Neural crest cell (in vitro differentiated cells): ENCODE measurements around the gene DOCK4. TPM values are rescaled to one million over a fixed set of nuclear protein-coding genes. Genes with fewer than 3 reads are reported as not detected.

Source experiments
- DNase-seq: peaks from one replicate; pipeline ENCODE4 v3.0.0; 2021; ENCODE audit warnings: low read depth, mixed read lengths, low spot score
- H3K27ac Mint-ChIP-seq: one replicate; pipeline ENCODE4 v1.8.0; 2021; ENCODE audit warnings: mild to moderate bottlenecking, mixed read lengths; ENCODE audit not compliant: unreplicated experiment
- H3K27me3 Mint-ChIP-seq: 2 replicates; pipeline ENCODE4 v1.8.0; 2021; ENCODE audit warnings: low read depth, mild to moderate bottlenecking, mixed read lengths
- H3K36me3 Mint-ChIP-seq: 2 replicates; pipeline ENCODE4 v1.8.0; 2021; ENCODE audit warnings: low read depth, mild to moderate bottlenecking, mixed read lengths
- H3K4me1 Mint-ChIP-seq: 2 replicates; pipeline ENCODE4 v1.8.0; 2021; ENCODE audit warnings: mixed read lengths
- H3K4me3 Mint-ChIP-seq: one replicate; pipeline ENCODE4 v1.8.0; 2021; ENCODE audit warnings: mild to moderate bottlenecking, mixed read lengths
- H3K9me3 Mint-ChIP-seq: 2 replicates; pipeline ENCODE4 v1.8.0; 2021; ENCODE audit warnings: mixed read lengths
- CTCF ChIP-seq: fragments of 200-600 bp; sonication (generic); conservative IDR thresholded peaks from 2 replicates; pipeline ENCODE4 v1.5.0; 2021; ENCODE audit warnings: antibody characterized with exemption, mild to moderate bottlenecking
- total RNA-seq: library from RNA; stranded (reverse); gene quantifications from 2 replicates; pipeline ENCODE4 v1.2.1, GENCODE V29; 2021

DOCK4 gene
- total RNA-seq, 1 donor from 2014 or later = 15.3 TPM

- Mint-ChIP-seq H3K27me3 (no peaks in the 10 kb centered on the region), H3K9me3 (no peaks in the 10 kb centered on the region), H3K4me1 (peaks cover 9% of the 10 kb centered on the region), H3K27ac (no peak overlapping the region), H3K4me3 (no peak overlapping the region), H3K36me3 (peaks cover 17% of the 10 kb centered on the region)
- no peak for DNase-seq
- no peak for TF ChIP-seq CTCF
Observed at GRCh38 chr7:111746950-111747349, 459.2 kb downstream of the DOCK4 start.

GRCh38 chr7:111744501-111745155 is 461.6 kb downstream of the DOCK4 start:
- H3K27ac Mint-ChIP-seq = no peak overlapping the region
- peaks cover 17% of the 10 kb centered on the region for H3K36me3 Mint-ChIP-seq
- TF ChIP-seq CTCF = no peak
- no peak for DNase-seq
- H3K27me3 Mint-ChIP-seq = no peaks in the 10 kb centered on the region
- H3K4me1 Mint-ChIP-seq = peaks cover 12% of the 10 kb centered on the region
- no peaks in the 10 kb centered on the region for H3K9me3 Mint-ChIP-seq
- no peak overlapping the region for H3K4me3 Mint-ChIP-seq

- H3K4me1 Mint-ChIP-seq = peaks cover 12% of the 10 kb centered on the region
- TF ChIP-seq CTCF = no peak
- no peaks in the 10 kb centered on the region for H3K9me3 Mint-ChIP-seq
- H3K4me3 Mint-ChIP-seq = no peak overlapping the region
- DNase-seq = no peak
- no peaks in the 10 kb centered on the region for H3K27me3 Mint-ChIP-seq
- peaks cover 11% of the 10 kb centered on the region for H3K36me3 Mint-ChIP-seq
- H3K27ac Mint-ChIP-seq = no peak overlapping the region
Observed at GRCh38 chr7:111743244-111743847, 462.9 kb downstream of the DOCK4 start.

- DNase-seq = peak; percentile 20
- Mint-ChIP-seq H3K9me3 (no peaks in the 10 kb centered on the region), H3K4me3 (no peak overlapping the region), H3K4me1 (peaks cover 12% of the 10 kb centered on the region), H3K36me3 (peaks cover 11% of the 10 kb centered on the region), H3K27ac (no peak overlapping the region), H3K27me3 (no peaks in the 10 kb centered on the region)
- peak; percentile 86 for TF ChIP-seq CTCF
Observed at GRCh38 chr7:111741811-111742240, 464.4 kb downstream of the DOCK4 start.

- peaks cover 12% of the 10 kb centered on the region for H3K4me1 Mint-ChIP-seq
- TF ChIP-seq CTCF = no peak
- DNase-seq = no peak
- H3K4me3 Mint-ChIP-seq = no peak overlapping the region
- peaks cover 8% of the 10 kb centered on the region for H3K36me3 Mint-ChIP-seq
- H3K9me3 Mint-ChIP-seq = no peaks in the 10 kb centered on the region
- no peaks in the 10 kb centered on the region for H3K27me3 Mint-ChIP-seq
- no peak overlapping the region for H3K27ac Mint-ChIP-seq
Observed at GRCh38 chr7:111740942-111741341, 465.3 kb downstream of the DOCK4 start.
